Activated CD4-positive, alpha-beta T cell treated with anti-CD3 and anti-CD28 coated beads, Interleukin-2, amount 10 ng/mL, durations not matched to agents 24 days and 14 days (primary cell): ENCODE measurements around the gene SYNE1. TPM values are rescaled to one million over a fixed set of nuclear protein-coding genes. Genes with fewer than 3 reads are reported as not detected.
A peak's percentile ranks its signal among the peaks of the same experiment; 100 is the strongest.
"Not testable (repeated sequence)": the region's sequence is repeated elsewhere in the genome, so short reads cannot be mapped to it uniquely, and the experiment has no call there.

Source experiments
- DNase-seq: peaks from one replicate; pipeline ENCODE4 v3.0.0; 2022
- H3K27ac Mint-ChIP-seq: one replicate; pipeline ENCODE4 v1.8.0; 2022; ENCODE audit warnings: mild to moderate bottlenecking, mixed read lengths
- H3K27me3 Mint-ChIP-seq: one replicate; pipeline ENCODE4 v1.8.0; 2022; ENCODE audit warnings: mixed read lengths
- H3K36me3 Mint-ChIP-seq: one replicate; pipeline ENCODE4 v1.8.0; 2022; ENCODE audit warnings: low read depth, mild to moderate bottlenecking, mixed read lengths
- H3K4me1 Mint-ChIP-seq: one replicate; pipeline ENCODE4 v1.8.0; 2021; ENCODE audit warnings: mixed read lengths
- H3K4me3 Mint-ChIP-seq: one replicate; pipeline ENCODE4 v1.8.0; 2022; ENCODE audit warnings: mild to moderate bottlenecking, moderate library complexity, mixed read lengths
- H3K9me3 Mint-ChIP-seq: one replicate; pipeline ENCODE4 v1.8.0; 2021; ENCODE audit warnings: mixed read lengths
- intact Hi-C: fragments of 100-400 bp; cut with micrococcal nuclease; formaldehyde crosslinking; loops from one replicate; pipeline ENCODE4 v1.15.1; 2023
- total RNA-seq: library from RNA; stranded (reverse); gene quantifications from 2 replicates; pipeline ENCODE4 v1.2.3, GENCODE V29; 2022

The SYNE1 gene
- total RNA-seq, 1 donor from 2014 or later = 14.9 TPM

- H3K4me3 Mint-ChIP-seq = peak overlapping the region; percentile 64
- H3K27me3 Mint-ChIP-seq = peaks cover 41% of the 10 kb centered on the region
- DNase-seq = no peak
- no peak overlapping the region for H3K27ac Mint-ChIP-seq
- intact Hi-C loops = no loop called here
- H3K9me3 Mint-ChIP-seq = no peaks in the 10 kb centered on the region
- peaks cover 7% of the 10 kb centered on the region for H3K4me1 Mint-ChIP-seq
- no peaks in the 10 kb centered on the region for H3K36me3 Mint-ChIP-seq
Measured at GRCh38 chr6:152636609-152637295, 410 bp downstream of the SYNE1 start.

GRCh38 chr6:152636021-152636608 is 1.0 kb downstream of the SYNE1 start:
- H3K9me3 Mint-ChIP-seq = no peaks in the 10 kb centered on the region
- no peak overlapping the region for H3K27ac Mint-ChIP-seq
- H3K27me3 Mint-ChIP-seq = peaks cover 41% of the 10 kb centered on the region
- intact Hi-C loops = no loop called here
- DNase-seq = no peak
- peaks cover 7% of the 10 kb centered on the region for H3K4me1 Mint-ChIP-seq
- H3K4me3 Mint-ChIP-seq = peak overlapping the region; percentile 64
- H3K36me3 Mint-ChIP-seq = no peaks in the 10 kb centered on the region

GRCh38 chr6:152634773-152635172 is 2.4 kb downstream of the SYNE1 start:
- no peak overlapping the region for H3K27ac Mint-ChIP-seq
- intact Hi-C loops = no loop called here
- peak; percentile 56 for DNase-seq
- peaks cover 41% of the 10 kb centered on the region for H3K27me3 Mint-ChIP-seq
- no peak overlapping the region for H3K4me3 Mint-ChIP-seq
- no peaks in the 10 kb centered on the region for H3K9me3 Mint-ChIP-seq
- H3K36me3 Mint-ChIP-seq = no peaks in the 10 kb centered on the region
- peaks cover 7% of the 10 kb centered on the region for H3K4me1 Mint-ChIP-seq

GRCh38 chr6:152632121-152632782 is 4.9 kb downstream of the SYNE1 start:
- H3K27ac Mint-ChIP-seq = no peak overlapping the region
- H3K36me3 Mint-ChIP-seq = no peaks in the 10 kb centered on the region
- intact Hi-C loops = no loop called here

GRCh38 chr6:152631376-152631775 is 5.8 kb downstream of the SYNE1 start:
- no peak for DNase-seq
- Mint-ChIP-seq H3K27ac (no peak overlapping the region), H3K4me3 (no peak overlapping the region), H3K27me3 (peaks cover 22% of the 10 kb centered on the region), H3K36me3 (no peaks in the 10 kb centered on the region), H3K4me1 (peaks cover 6% of the 10 kb centered on the region), H3K9me3 (no peaks in the 10 kb centered on the region)
- intact Hi-C loops = no loop called here

More at GRCh38 chr6:152632121-152632782, 4.9 kb downstream of the SYNE1 start:
- H3K4me3 Mint-ChIP-seq = no peak overlapping the region
- no peak for DNase-seq
- no peaks in the 10 kb centered on the region for H3K9me3 Mint-ChIP-seq
- peaks cover 26% of the 10 kb centered on the region for H3K27me3 Mint-ChIP-seq
- peaks cover 7% of the 10 kb centered on the region for H3K4me1 Mint-ChIP-seq

GRCh38 chr6:152630832-152631231 is 6.3 kb downstream of the SYNE1 start:
- no peaks in the 10 kb centered on the region for H3K9me3 Mint-ChIP-seq
- H3K27ac Mint-ChIP-seq = no peak overlapping the region
- no peak for DNase-seq
- H3K4me3 Mint-ChIP-seq = no peak overlapping the region
- peaks cover 2% of the 10 kb centered on the region for H3K4me1 Mint-ChIP-seq
- H3K36me3 Mint-ChIP-seq = no peaks in the 10 kb centered on the region
- intact Hi-C loops = no loop called here
- peaks cover 16% of the 10 kb centered on the region for H3K27me3 Mint-ChIP-seq

GRCh38 chr6:152625213-152625612 is 11.9 kb downstream of the SYNE1 start:
- intact Hi-C loops = no loop called here
- Mint-ChIP-seq H3K4me3 (no peak overlapping the region), H3K9me3 (no peaks in the 10 kb centered on the region), H3K27me3 (no peaks in the 10 kb centered on the region), H3K36me3 (no peaks in the 10 kb centered on the region), H3K27ac (no peak overlapping the region), H3K4me1 (no peaks in the 10 kb centered on the region)
- DNase-seq = no peak

GRCh38 chr6:152614776-152615175 is 22.4 kb downstream of the SYNE1 start:
- H3K27ac Mint-ChIP-seq, intact Hi-C loops, H3K9me3 Mint-ChIP-seq: not testable (repeated sequence)

GRCh38 chr6:152609125-152609670 is 28.0 kb downstream of the SYNE1 start:
- Mint-ChIP-seq H3K9me3 (no peaks in the 10 kb centered on the region), H3K27me3 (no peaks in the 10 kb centered on the region), H3K4me3 (no peak overlapping the region), H3K4me1 (no peaks in the 10 kb centered on the region), H3K36me3 (no peaks in the 10 kb centered on the region), H3K27ac (no peak overlapping the region)
- no peak for DNase-seq
- intact Hi-C loops = no loop called here

More at GRCh38 chr6:152614776-152615175, 22.4 kb downstream of the SYNE1 start:
- H3K4me3 Mint-ChIP-seq, DNase-seq, H3K36me3 Mint-ChIP-seq, H3K4me1 Mint-ChIP-seq, H3K27me3 Mint-ChIP-seq: not testable (repeated sequence)

- DNase-seq = no peak
- H3K9me3 Mint-ChIP-seq = no peaks in the 10 kb centered on the region
- H3K4me1 Mint-ChIP-seq = no peaks in the 10 kb centered on the region
- intact Hi-C loops = no loop called here
- H3K4me3 Mint-ChIP-seq = no peak overlapping the region
- H3K27ac Mint-ChIP-seq = no peak overlapping the region
- H3K27me3 Mint-ChIP-seq = no peaks in the 10 kb centered on the region
- H3K36me3 Mint-ChIP-seq = no peaks in the 10 kb centered on the region
Measured at GRCh38 chr6:152605941-152606340, 31.2 kb downstream of the SYNE1 start.

GRCh38 chr6:152605342-152605741 is 31.8 kb downstream of the SYNE1 start:
- intact Hi-C loops = no loop called here
- no peak overlapping the region for H3K4me3 Mint-ChIP-seq
- no peaks in the 10 kb centered on the region for H3K9me3 Mint-ChIP-seq
- H3K27me3 Mint-ChIP-seq = no peaks in the 10 kb centered on the region
- no peaks in the 10 kb centered on the region for H3K4me1 Mint-ChIP-seq
- H3K36me3 Mint-ChIP-seq = no peaks in the 10 kb centered on the region
- no peak for DNase-seq
- H3K27ac Mint-ChIP-seq = no peak overlapping the region

- DNase-seq = no peak
- intact Hi-C loops = no loop called here
- Mint-ChIP-seq H3K27ac (no peak overlapping the region), H3K4me1 (no peaks in the 10 kb centered on the region), H3K9me3 (no peaks in the 10 kb centered on the region), H3K36me3 (no peaks in the 10 kb centered on the region), H3K4me3 (no peak overlapping the region), H3K27me3 (no peaks in the 10 kb centered on the region)
Measured at GRCh38 chr6:152603911-152604310, 33.3 kb downstream of the SYNE1 start.

GRCh38 chr6:152600022-152600421 is 37.1 kb downstream of the SYNE1 start:
- Mint-ChIP-seq H3K36me3 (no peaks in the 10 kb centered on the region), H3K27ac (no peak overlapping the region), H3K4me1 (no peaks in the 10 kb centered on the region), H3K27me3 (no peaks in the 10 kb centered on the region), H3K4me3 (no peak overlapping the region), H3K9me3 (no peaks in the 10 kb centered on the region)
- intact Hi-C loops = no loop called here
- DNase-seq = no peak

- DNase-seq = no peak
- H3K36me3 Mint-ChIP-seq = no peaks in the 10 kb centered on the region
- no peaks in the 10 kb centered on the region for H3K27me3 Mint-ChIP-seq
- H3K9me3 Mint-ChIP-seq = no peaks in the 10 kb centered on the region
- intact Hi-C loops = no loop called here
- no peak overlapping the region for H3K27ac Mint-ChIP-seq
- no peak overlapping the region for H3K4me3 Mint-ChIP-seq
- H3K4me1 Mint-ChIP-seq = no peaks in the 10 kb centered on the region
Measured at GRCh38 chr6:152598901-152599537, 38.1 kb downstream of the SYNE1 start.
